ENCODE data around the gene OR51D1.

Gene OR51D1, protein sequence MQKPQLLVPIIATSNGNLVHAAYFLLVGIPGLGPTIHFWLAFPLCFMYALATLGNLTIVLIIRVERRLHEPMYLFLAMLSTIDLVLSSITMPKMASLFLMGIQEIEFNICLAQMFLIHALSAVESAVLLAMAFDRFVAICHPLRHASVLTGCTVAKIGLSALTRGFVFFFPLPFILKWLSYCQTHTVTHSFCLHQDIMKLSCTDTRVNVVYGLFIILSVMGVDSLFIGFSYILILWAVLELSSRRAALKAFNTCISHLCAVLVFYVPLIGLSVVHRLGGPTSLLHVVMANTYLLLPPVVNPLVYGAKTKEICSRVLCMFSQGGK

DNA sequence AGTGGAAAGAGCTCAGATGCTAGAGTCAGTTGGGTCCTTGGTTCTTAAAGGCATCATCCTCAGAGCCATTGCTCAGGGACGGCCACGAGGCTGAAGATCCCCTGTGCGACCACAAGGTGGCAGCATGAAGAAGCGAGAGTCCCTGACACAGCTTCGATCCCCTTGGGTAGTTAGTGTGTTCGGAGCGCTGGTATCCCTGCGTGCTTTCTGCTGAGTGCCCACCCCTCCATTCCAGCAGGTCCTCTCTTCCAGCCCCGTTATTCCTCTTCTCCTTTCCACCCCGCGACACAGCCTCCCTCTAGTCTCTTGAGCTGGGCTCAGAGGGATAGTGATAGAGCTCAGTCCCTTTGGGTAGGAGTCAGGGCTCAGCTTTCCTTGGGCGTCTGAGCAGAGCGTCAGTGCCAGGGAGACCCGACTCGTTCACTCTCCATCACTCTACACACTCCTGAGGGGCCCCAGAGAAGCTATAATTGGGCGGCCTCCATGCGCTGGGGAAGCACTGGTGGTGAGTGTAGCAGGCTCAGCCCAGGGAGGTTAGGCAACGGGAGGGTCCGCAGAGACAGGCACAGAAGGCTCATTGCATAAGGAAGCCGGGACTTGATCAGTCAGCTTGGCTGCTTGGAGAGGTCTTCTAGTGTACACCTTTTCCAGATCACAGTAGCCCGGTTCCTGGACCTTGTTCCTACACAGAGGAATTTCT lies at the start of gene OR51D1:
Gene OR51D1 (plus strand): TSS at position 516 of the 700 bp plus-strand sequence. CDS start 2,314 bp downstream, outside the sequence.
- no peaks in the 10 kb centered on the region for H3K4me1 Mint-ChIP-seq
- no peak within 1 kb of the TSS for H3K27ac Mint-ChIP-seq
- TF ChIP-seq, protein P1, sequence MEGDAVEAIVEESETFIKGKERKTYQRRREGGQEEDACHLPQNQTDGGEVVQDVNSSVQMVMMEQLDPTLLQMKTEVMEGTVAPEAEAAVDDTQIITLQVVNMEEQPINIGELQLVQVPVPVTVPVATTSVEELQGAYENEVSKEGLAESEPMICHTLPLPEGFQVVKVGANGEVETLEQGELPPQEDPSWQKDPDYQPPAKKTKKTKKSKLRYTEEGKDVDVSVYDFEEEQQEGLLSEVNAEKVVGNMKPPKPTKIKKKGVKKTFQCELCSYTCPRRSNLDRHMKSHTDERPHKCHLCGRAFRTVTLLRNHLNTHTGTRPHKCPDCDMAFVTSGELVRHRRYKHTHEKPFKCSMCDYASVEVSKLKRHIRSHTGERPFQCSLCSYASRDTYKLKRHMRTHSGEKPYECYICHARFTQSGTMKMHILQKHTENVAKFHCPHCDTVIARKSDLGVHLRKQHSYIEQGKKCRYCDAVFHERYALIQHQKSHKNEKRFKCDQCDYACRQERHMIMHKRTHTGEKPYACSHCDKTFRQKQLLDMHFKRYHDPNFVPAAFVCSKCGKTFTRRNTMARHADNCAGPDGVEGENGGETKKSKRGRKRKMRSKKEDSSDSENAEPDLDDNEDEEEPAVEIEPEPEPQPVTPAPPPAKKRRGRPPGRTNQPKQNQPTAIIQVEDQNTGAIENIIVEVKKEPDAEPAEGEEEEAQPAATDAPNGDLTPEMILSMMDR (IDR thresholded peaks at IDR 0.05; ENCODE audit: unreplicated experiment in 3 of 3), result peak; percentile 82 to 93 (median 92)
- no peak within 1 kb of the TSS for H3K4me3 Mint-ChIP-seq
- H3K9me3 Mint-ChIP-seq, result no peaks in the 10 kb centered on the region
- H3K36me3 Mint-ChIP-seq (ENCODE audit: low read depth), result no peaks in the 10 kb centered on the region
- H3K27me3 Mint-ChIP-seq (ENCODE audit: low read depth), result no peaks in the 10 kb centered on the region

DNA sequence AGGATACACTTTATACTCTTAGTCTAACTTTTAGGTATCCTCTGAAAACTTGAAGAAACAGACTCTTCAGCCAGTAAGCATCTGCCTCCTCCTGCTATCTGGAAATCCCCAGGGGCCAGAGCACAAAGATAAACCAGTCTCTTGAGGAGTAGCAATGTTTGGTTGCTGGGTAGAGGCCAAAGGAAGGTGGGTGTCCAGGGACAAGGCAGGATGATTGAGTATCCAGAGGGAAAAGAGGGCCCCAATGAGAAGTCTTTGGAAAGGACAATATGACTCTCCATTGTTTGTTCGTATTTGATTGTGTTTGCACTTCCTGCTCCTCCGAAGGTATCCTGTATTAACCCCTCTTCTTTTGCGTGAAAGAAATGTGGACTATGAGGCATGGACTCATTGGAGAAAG lies 48.3 kb upstream of the OR51D1 start:
- TF ChIP-seq, protein P1 (IDR thresholded peaks at IDR 0.05; ENCODE audit: unreplicated experiment in 3 of 3), result no peak
- Mint-ChIP-seq H3K27me3 (ENCODE audit: low read depth) (peaks cover 12% of the 10 kb centered on the region), H3K9me3 (no peaks in the 10 kb centered on the region), H3K36me3 (ENCODE audit: low read depth) (no peaks in the 10 kb centered on the region), H3K4me3 (no peak overlapping the region), H3K4me1 (no peaks in the 10 kb centered on the region), H3K27ac (no peak overlapping the region)

DNA sequence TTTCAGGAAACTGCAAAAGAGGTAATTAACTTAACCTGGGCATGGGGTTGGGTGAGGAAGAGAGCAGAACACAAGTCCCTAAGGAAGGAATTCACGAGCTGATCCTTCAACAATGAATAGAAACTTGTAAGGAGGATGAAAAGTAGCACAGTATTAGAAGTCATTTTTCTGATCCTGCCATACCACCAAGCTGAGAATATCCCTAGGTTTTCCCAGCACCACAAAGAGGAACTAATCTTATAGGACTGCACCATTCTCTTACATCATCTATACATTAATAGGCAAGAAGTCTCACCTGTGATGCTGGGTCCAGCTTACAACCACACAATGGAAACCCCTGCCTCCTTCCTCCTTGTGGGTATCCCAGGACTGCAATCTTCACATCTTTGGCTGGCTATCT lies 43.5 kb upstream of the OR51D1 start, which contains the start of gene OR52I1:
Gene OR52I1 (plus strand): TSS at position 301 of the 400 bp plus-strand sequence. CDS start 0 bp downstream, at position 301.
- Mint-ChIP-seq H3K36me3 (ENCODE audit: low read depth) (peaks cover 8% of the 10 kb centered on the region), H3K4me3 (no peak within 1 kb of the TSS), H3K9me3 (no peaks in the 10 kb centered on the region), H3K27ac (no peak within 1 kb of the TSS), H3K4me1 (no peaks in the 10 kb centered on the region), H3K27me3 (ENCODE audit: low read depth) (no peaks in the 10 kb centered on the region)
- TF ChIP-seq, protein P1 (IDR thresholded peaks at IDR 0.05; ENCODE audit: unreplicated experiment in 3 of 3), result no peak

DNA sequence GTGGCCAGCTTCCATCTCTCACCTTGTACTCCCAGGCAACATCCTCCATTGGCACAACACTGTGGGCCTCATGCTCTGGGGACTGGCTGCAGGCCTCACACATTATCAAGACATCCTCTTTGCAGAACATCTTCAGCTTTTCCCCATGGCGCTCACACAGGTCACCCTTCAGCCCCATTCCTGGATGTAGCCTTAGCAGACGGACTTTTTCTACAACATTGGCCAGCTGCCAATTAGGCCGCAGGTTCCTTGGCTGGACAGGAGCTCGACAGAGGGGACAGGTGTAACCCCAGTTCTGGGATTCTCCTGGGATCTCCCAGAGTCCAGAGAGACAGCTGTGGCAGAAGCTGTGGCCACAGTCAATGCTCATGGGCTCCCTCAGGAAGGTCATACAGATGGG lies 32.2 kb upstream of the OR51D1 start:
- Mint-ChIP-seq H3K4me3 (peak overlapping the region in 1 of 3 experiments; percentile 43), H3K27ac (no peak overlapping the region), H3K4me1 (peaks cover 19% of the 10 kb centered on the region), H3K36me3 (ENCODE audit: low read depth) (peaks cover 35% of the 10 kb centered on the region), H3K27me3 (ENCODE audit: low read depth) (no peaks in the 10 kb centered on the region), H3K9me3 (no peaks in the 10 kb centered on the region)
- TF ChIP-seq, protein P1 (IDR thresholded peaks at IDR 0.05; ENCODE audit: unreplicated experiment in 3 of 3), result no peak

DNA sequence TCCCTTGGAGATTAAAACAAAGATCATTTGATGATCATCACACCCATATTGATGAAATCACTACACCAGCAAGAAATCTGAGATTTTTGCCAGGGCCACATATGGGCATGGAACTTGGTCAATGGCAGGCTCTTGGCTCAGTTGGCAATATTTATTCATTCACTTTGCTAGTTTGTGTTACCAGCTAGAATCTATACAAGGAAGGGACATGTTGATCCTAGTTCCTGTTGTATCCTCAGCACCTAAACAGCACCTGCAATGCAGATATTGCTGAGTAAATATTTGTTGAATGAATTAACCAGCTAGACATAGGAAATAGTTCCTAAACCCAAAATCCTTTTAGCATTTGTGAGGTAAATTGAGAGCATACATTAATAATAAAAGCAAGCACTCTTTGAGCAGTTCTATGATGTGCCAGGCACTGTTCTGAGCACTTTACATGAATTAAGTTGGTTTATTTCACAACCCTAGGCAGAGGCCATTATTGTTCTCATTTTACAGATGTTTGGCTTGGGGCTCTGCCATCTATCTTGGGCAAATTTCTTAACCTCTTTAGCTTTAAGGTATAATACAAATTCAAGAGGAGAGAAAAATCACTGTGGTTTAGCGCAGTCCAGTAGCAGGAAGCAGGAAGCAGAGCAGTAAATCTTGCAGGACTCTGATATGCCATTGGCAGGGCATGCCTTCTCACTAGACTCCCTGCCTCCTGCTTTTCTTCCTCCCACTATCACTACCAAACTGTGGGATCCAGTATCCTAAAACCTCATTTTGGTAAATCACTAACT lies 30.9 kb upstream of the OR51D1 start:
- H3K36me3 Mint-ChIP-seq (ENCODE audit: low read depth), result peaks cover 22% of the 10 kb centered on the region
- peaks cover 19% of the 10 kb centered on the region for H3K4me1 Mint-ChIP-seq
- H3K9me3 Mint-ChIP-seq, result no peaks in the 10 kb centered on the region
- TF ChIP-seq, protein P1 (IDR thresholded peaks at IDR 0.05; ENCODE audit: unreplicated experiment in 3 of 3), result no peak
- peak overlapping the region; percentile 90 to 93 (median 93) for H3K4me3 Mint-ChIP-seq
- no peaks in the 10 kb centered on the region for H3K27me3 Mint-ChIP-seq (ENCODE audit: low read depth)
- H3K27ac Mint-ChIP-seq, result peak overlapping the region; percentile 83 to 98 (median 86)

Data from nephron (organoid).